ENCODE results near the gene NDUFB1.
A peak's percentile ranks its signal among the peaks of the same experiment; 100 is the strongest.

The NDUFB1 gene

GRCh38 chr14:92121670-92122350, at the start of gene NDUFB1, which contains the start of gene CPSF2:
Gene NDUFB1, minus strand, starts transcription at chr14:92121706. Its CDS starts 4,069 bp downstream, at chr14:92117637.
Gene CPSF2, plus strand, starts transcription at chr14:92121969. Its CDS starts 9,016 bp downstream, at chr14:92130985.
- DNase-seq = peak; percentile 82

- no peak for DNase-seq
Measured at GRCh38 chr14:92164958-92165357, 43.5 kb upstream of the NDUFB1 start.

GRCh38 chr14:92161521-92161920, 40.0 kb upstream of the NDUFB1 start:
- DNase-seq = no peak

GRCh38 chr14:92160619-92161018, 39.1 kb upstream of the NDUFB1 start:
- DNase-seq = no peak

GRCh38 chr14:92154283-92154942, 32.9 kb upstream of the NDUFB1 start:
- no peak for DNase-seq

GRCh38 chr14:92153581-92153980, 32.1 kb upstream of the NDUFB1 start:
- no peak for DNase-seq

GRCh38 chr14:92144708-92145107, 23.2 kb upstream of the NDUFB1 start:
- no peak for DNase-seq

- no peak for DNase-seq
Measured at GRCh38 chr14:92143962-92144361, 22.5 kb upstream of the NDUFB1 start.

GRCh38 chr14:92143309-92143708, 21.8 kb upstream of the NDUFB1 start:
- no peak for DNase-seq

- DNase-seq = no peak
Measured at GRCh38 chr14:92135269-92135668, 13.8 kb upstream of the NDUFB1 start.

- DNase-seq = no peak
Measured at GRCh38 chr14:92134456-92134855, 12.9 kb upstream of the NDUFB1 start.

GRCh38 chr14:92122761-92123160, 1.3 kb upstream of the NDUFB1 start:
- DNase-seq = no peak

GRCh38 chr14:92122351-92122677, 808 bp upstream of the NDUFB1 start:
- no peak for DNase-seq

GRCh38 chr14:92121207-92121669, 268 bp downstream of the NDUFB1 start:
- no peak for DNase-seq

GRCh38 chr14:92109490-92109889, 12.0 kb downstream of the NDUFB1 start:
- no peak for DNase-seq

- no peak for DNase-seq
Measured at GRCh38 chr14:92108345-92109254, 12.9 kb downstream of the NDUFB1 start.

GRCh38 chr14:92106143-92106926, 15.2 kb downstream of the NDUFB1 start, which contains the start of gene ATXN3:
Gene ATXN3, minus strand, starts transcription at chr14:92106582. Its CDS starts 30 bp downstream, at chr14:92106552.
- DNase-seq = peak; percentile 95

GRCh38 chr14:92105893-92106142, 15.7 kb downstream of the NDUFB1 start:
- DNase-seq = no peak

GRCh38 chr14:92105073-92105892, 16.2 kb downstream of the NDUFB1 start:
- no peak for DNase-seq

- DNase-seq = no peak
Measured at GRCh38 chr14:92103363-92103989, 18.0 kb downstream of the NDUFB1 start.

GRCh38 chr14:92099802-92100201, 21.7 kb downstream of the NDUFB1 start:
- DNase-seq = no peak

Measured in activated gamma-delta T cell treated with Interleukin-2 at 50 U/mL for 16 hours (primary cell).